A673 (cell line): ENCODE data around the gene FAM114A2.

Experiments used
- CTCF ChIP-seq: fragments of 300-800, 200-600 bp; sonication (generic); conservative IDR thresholded peaks from 2 replicates; pipeline ENCODE4 v1.5.1; 2017; ENCODE audit warnings: low read depth, mild to moderate bottlenecking, antibody characterized with exemption, low read length, moderate library complexity, mixed read lengths
- EZH2 ChIP-seq: fragments of 200-600 bp; sonication (generic); IDR thresholded peaks from 2 replicates; pipeline ENCODE4 v1.6.1; 2017; ENCODE audit warnings: borderline replicate concordance, low read depth, mild to moderate bottlenecking, mixed read lengths, antibody characterized with exemption, low read length; ENCODE audit not compliant: poor library complexity, severe bottlenecking

GRCh38 chr5:153957205-153957604 lies 81.5 kb downstream of the FAM114A2 start:
- TF ChIP-seq CTCF: no peak
- no peak for TF ChIP-seq EZH2
